K562 (cell line): ENCODE results near the gene FILIP1. TPM values are rescaled to one million over a fixed set of nuclear protein-coding genes. Genes with fewer than 3 reads are reported as not detected.

Source experiments
- BACH1 ChIP-seq: fragments of 200-800 bp; sonication (Bioruptor generic); IDR thresholded peaks from 2 replicates; pipeline ENCODE4 v1.6.1; 2016; ENCODE audit warnings: missing genetic modification characterization, missing compliant biosample characterization
- CXXC5 ChIP-seq: fragments of 250-450 bp; sonication (Bioruptor Pico); IDR thresholded peaks from 2 replicates; pipeline ENCODE4 v1.8.0; 2022; ENCODE audit warnings: inconsistent platforms, mild to moderate bottlenecking, moderate library complexity
- EP300 ChIP-seq: IDR thresholded peaks from 2 replicates; pipeline ENCODE4 v1.6.1; 2012; ENCODE audit warnings: low read length, improper control_type of control experiment
- FUS ChIP-seq: fragments of 200-400 bp; formaldehyde crosslinking; optimal IDR thresholded peaks from 2 replicates; pipeline ENCODE3; 2017; ENCODE audit warnings: low read depth, low read length
- HEY1 ChIP-seq: fragments of 250-450 bp; sonication (Bioruptor Pico); IDR thresholded peaks from 2 replicates; pipeline ENCODE4 v1.5.0; 2020; ENCODE audit warnings: mild to moderate bottlenecking, moderate library complexity, borderline replicate concordance
- HLTF ChIP-seq: fragments of 450-650 bp; IDR thresholded peaks from 2 replicates; pipeline ENCODE4 v1.6.1; 2016
- MAFF ChIP-seq: IDR thresholded peaks from 2 replicates; pipeline ENCODE4 v1.6.1; 2012; ENCODE audit warnings: low read length, improper control_type of control experiment
- PHF8 ChIP-seq: fragments of 200-600 bp; sonication (generic); IDR thresholded peaks from 2 replicates; pipeline ENCODE4 v1.6.1; 2012; ENCODE audit warnings: mixed run types, mild to moderate bottlenecking, inconsistent platforms, low read length, moderate library complexity, borderline replicate concordance
- RAD51 ChIP-seq: fragments of 450-650 bp; IDR thresholded peaks from 2 replicates; pipeline ENCODE4 v1.7.1; 2016; ENCODE audit warnings: low read depth, mild to moderate bottlenecking, borderline replicate concordance
- RBFOX2 ChIP-seq: fragments of 200-400 bp; formaldehyde crosslinking; IDR thresholded peaks from 2 replicates; pipeline ENCODE4 v1.6.1; 2017; ENCODE audit warnings: low read depth, mild to moderate bottlenecking, low read length, moderate library complexity
- SREBF1 ChIP-seq: fragments of 150-350 bp; IDR thresholded peaks from 2 replicates; pipeline ENCODE4 v1.6.1; 2014; ENCODE audit warnings: antibody characterized with exemption, low read depth, low read length, borderline replicate concordance
- ZNF282 ChIP-seq: sonication (generic); formaldehyde crosslinking; IDR thresholded peaks from 2 replicates; pipeline ENCODE4 v1.8.1; 2023; ENCODE audit warnings: missing genetic modification reagents
- ZNF707 ChIP-seq: fragments of 250-450 bp; sonication (Bioruptor Pico); conservative IDR thresholded peaks from 2 replicates; pipeline ENCODE4 v1.8.0; 2022; ENCODE audit warnings: inconsistent platforms, mild to moderate bottlenecking, moderate library complexity
- polyA plus RNA-seq, 8 experiments: library from polyadenylated mRNA; depleted of rRNA in 4 of 8; stranded (reverse) in 5 of 8; unstranded in 3 of 8; fragments of >200 nt; fragmentation: Nextera tagmentation in 2 of 8; fragmentation: Illumina TruSeq in 1 of 8; extraction: Ambion mirVana in 2 of 8; extraction: Trizol in 1 of 8; gene quantifications; 2 replicates each; pipeline versions ENCODE4 v1.2.1 to v1.2.3, GENCODE V29; 2011 to 2014; ENCODE audit warnings: inconsistent platforms in 1 of 8, missing spikeins in 1 of 8
- total RNA-seq, 7 experiments: library from RNA; depleted of rRNA in 6 of 7; stranded (reverse); fragments of >200 nt in 6 of 7; fragmentation: Illumina TruSeq in 2 of 7; extraction: Trizol in 2 of 7; gene quantifications; 2 replicates each; pipeline versions ENCODE4 v1.2.1 to v1.2.3, GENCODE V29; 2011 to 2021; ENCODE audit warnings: low replicate concordance in 1 of 7
- TF ChIP-seq, protein P1 (sequence below): sonication (generic); formaldehyde crosslinking; IDR thresholded peaks from 2 replicates; pipeline ENCODE4 v1.8.0; 2022; ENCODE audit warnings: mild to moderate bottlenecking, missing genetic modification reagents
- TF ChIP-seq, protein P2 (sequence below): fragments of 200-800 bp; sonication (Bioruptor generic); IDR thresholded peaks from 2 replicates; pipeline ENCODE4 v1.6.1; 2017; ENCODE audit warnings: missing genetic modification characterization, missing compliant biosample characterization
- TF ChIP-seq, protein P3 (sequence below): fragments of 450-650 bp; IDR thresholded peaks from 2 replicates; pipeline ENCODE4 v1.7.0; 2016; ENCODE audit warnings: borderline replicate concordance
- TF ChIP-seq, protein P4 (sequence below): fragments of 250-450 bp; sonication (Bioruptor Pico); IDR thresholded peaks from 2 replicates; pipeline ENCODE4 v1.4.0; 2020; ENCODE audit warnings: mild to moderate bottlenecking
- TF ChIP-seq, protein P5 (sequence below): fragments of 250-450 bp; sonication (Bioruptor Pico); IDR thresholded peaks from 2 replicates; pipeline ENCODE4 v1.8.0; 2022; ENCODE audit warnings: moderate library complexity, mild to moderate bottlenecking, inconsistent platforms

The FILIP1 gene
- total and polyA plus RNA-seq, 9 of the 15 experiments (the other 6 are each of a cell fraction or from before 2014, with no cell fraction given) = 0.03 to 0.25 (median 0.10) TPM; not detected in 1

DNA sequence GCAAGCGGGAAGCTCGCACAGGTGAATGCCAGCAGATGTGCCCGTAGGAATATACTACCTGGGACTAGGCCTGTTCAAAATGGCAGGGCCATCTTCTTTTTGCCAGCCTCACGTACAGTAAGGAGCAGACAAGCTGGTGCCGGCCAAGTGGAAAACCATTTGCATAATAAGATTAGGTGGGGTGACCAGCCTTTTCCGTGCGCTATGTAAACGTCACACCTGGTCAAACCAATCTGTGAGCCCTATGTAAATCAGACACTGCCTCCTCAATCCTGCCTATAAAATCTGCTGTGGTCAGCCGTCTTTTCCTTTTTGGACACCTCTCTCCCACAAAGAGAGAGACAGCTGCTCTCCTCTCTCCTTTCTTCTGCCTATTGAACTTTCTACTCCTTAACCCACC lies 148.2 kb downstream of the FILIP1 start (continued):
- TF ChIP-seq HEY1 (CRISPR knock-in tag) = no peak
- TF ChIP-seq, protein P1, sequence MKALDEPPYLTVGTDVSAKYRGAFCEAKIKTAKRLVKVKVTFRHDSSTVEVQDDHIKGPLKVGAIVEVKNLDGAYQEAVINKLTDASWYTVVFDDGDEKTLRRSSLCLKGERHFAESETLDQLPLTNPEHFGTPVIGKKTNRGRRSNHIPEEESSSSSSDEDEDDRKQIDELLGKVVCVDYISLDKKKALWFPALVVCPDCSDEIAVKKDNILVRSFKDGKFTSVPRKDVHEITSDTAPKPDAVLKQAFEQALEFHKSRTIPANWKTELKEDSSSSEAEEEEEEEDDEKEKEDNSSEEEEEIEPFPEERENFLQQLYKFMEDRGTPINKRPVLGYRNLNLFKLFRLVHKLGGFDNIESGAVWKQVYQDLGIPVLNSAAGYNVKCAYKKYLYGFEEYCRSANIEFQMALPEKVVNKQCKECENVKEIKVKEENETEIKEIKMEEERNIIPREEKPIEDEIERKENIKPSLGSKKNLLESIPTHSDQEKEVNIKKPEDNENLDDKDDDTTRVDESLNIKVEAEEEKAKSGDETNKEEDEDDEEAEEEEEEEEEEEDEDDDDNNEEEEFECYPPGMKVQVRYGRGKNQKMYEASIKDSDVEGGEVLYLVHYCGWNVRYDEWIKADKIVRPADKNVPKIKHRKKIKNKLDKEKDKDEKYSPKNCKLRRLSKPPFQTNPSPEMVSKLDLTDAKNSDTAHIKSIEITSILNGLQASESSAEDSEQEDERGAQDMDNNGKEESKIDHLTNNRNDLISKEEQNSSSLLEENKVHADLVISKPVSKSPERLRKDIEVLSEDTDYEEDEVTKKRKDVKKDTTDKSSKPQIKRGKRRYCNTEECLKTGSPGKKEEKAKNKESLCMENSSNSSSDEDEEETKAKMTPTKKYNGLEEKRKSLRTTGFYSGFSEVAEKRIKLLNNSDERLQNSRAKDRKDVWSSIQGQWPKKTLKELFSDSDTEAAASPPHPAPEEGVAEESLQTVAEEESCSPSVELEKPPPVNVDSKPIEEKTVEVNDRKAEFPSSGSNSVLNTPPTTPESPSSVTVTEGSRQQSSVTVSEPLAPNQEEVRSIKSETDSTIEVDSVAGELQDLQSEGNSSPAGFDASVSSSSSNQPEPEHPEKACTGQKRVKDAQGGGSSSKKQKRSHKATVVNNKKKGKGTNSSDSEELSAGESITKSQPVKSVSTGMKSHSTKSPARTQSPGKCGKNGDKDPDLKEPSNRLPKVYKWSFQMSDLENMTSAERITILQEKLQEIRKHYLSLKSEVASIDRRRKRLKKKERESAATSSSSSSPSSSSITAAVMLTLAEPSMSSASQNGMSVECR = no peak
- TF ChIP-seq CXXC5 (CRISPR knock-in tag) = peak; percentile 20; the same call in 1 of the 2 replicates
- TF ChIP-seq, protein P2, sequence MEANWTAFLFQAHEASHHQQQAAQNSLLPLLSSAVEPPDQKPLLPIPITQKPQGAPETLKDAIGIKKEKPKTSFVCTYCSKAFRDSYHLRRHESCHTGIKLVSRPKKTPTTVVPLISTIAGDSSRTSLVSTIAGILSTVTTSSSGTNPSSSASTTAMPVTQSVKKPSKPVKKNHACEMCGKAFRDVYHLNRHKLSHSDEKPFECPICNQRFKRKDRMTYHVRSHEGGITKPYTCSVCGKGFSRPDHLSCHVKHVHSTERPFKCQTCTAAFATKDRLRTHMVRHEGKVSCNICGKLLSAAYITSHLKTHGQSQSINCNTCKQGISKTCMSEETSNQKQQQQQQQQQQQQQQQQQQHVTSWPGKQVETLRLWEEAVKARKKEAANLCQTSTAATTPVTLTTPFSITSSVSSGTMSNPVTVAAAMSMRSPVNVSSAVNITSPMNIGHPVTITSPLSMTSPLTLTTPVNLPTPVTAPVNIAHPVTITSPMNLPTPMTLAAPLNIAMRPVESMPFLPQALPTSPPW = no peak
- 0 out of 2 replicates have a peak, but pooled peaks have one; percentile 8 for TF ChIP-seq EP300
- TF ChIP-seq RBFOX2 = 0 out of 2 replicates have a peak, but pooled peaks have one; percentile 39
- no peak for TF ChIP-seq ZNF707 (CRISPR knock-in tag)
- TF ChIP-seq, protein P3, sequence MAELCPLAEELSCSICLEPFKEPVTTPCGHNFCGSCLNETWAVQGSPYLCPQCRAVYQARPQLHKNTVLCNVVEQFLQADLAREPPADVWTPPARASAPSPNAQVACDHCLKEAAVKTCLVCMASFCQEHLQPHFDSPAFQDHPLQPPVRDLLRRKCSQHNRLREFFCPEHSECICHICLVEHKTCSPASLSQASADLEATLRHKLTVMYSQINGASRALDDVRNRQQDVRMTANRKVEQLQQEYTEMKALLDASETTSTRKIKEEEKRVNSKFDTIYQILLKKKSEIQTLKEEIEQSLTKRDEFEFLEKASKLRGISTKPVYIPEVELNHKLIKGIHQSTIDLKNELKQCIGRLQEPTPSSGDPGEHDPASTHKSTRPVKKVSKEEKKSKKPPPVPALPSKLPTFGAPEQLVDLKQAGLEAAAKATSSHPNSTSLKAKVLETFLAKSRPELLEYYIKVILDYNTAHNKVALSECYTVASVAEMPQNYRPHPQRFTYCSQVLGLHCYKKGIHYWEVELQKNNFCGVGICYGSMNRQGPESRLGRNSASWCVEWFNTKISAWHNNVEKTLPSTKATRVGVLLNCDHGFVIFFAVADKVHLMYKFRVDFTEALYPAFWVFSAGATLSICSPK = no peak
- no peak for TF ChIP-seq BACH1
- TF ChIP-seq ZNF282 (CRISPR knock-in tag) = no peak
- no peak for TF ChIP-seq FUS
- no peak for TF ChIP-seq MAFF
- TF ChIP-seq HLTF = no peak
- TF ChIP-seq, protein P4, sequence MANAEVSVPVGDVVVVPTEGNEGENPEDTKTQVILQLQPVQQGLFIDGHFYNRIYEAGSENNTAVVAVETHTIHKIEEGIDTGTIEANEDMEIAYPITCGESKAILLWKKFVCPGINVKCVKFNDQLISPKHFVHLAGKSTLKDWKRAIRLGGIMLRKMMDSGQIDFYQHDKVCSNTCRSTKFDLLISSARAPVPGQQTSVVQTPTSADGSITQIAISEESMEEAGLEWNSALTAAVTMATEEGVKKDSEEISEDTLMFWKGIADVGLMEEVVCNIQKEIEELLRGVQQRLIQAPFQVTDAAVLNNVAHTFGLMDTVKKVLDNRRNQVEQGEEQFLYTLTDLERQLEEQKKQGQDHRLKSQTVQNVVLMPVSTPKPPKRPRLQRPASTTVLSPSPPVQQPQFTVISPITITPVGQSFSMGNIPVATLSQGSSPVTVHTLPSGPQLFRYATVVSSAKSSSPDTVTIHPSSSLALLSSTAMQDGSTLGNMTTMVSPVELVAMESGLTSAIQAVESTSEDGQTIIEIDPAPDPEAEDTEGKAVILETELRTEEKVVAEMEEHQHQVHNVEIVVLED = no peak
- peak; percentile 77; the same call in 1 of the 2 replicates for TF ChIP-seq SREBF1
- TF ChIP-seq, protein P5, sequence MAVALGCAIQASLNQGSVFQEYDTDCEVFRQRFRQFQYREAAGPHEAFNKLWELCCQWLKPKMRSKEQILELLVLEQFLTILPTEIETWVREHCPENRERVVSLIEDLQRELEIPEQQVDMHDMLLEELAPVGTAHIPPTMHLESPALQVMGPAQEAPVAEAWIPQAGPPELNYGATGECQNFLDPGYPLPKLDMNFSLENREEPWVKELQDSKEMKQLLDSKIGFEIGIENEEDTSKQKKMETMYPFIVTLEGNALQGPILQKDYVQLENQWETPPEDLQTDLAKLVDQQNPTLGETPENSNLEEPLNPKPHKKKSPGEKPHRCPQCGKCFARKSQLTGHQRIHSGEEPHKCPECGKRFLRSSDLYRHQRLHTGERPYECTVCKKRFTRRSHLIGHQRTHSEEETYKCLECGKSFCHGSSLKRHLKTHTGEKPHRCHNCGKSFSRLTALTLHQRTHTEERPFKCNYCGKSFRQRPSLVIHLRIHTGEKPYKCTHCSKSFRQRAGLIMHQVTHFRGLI (CRISPR knock-in tag) = no peak
- TF ChIP-seq PHF8 = peak; percentile 29; the same call in 1 of the 2 replicates
- TF ChIP-seq RAD51 = no peak
